ENCODE measurements around the gene SH3PXD2B. TPM values are rescaled to one million over a fixed set of nuclear protein-coding genes. Genes with fewer than 3 reads are reported as not detected.

Gene SH3PXD2B
- total and polyA plus RNA-seq, 2 of the 13 experiments (the other 11 are each of a cell fraction or from before 2014, with no cell fraction given), result 3.4 to 4.6 TPM

DNA sequence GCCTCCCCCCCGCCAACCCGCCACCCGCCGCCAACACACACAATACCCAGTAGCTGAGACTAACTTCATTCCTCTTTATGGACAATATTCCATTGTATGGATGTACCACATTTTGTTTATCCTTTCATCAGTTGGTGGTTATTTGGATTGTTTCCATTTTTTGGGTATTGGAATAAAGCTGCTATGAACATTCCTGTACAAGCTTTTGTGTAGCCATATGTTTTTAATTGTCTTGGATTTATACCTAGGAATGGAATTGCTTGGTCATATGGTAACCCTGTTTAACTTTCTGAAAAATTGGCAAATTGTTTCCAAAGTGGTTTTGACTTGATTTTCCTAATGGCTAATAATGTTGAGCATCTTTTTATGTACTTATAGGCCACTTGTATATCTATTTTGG is 165.9 kb downstream of the SH3PXD2B start:
- intact Hi-C loops (cut with micrococcal nuclease; ENCODE audit: unreplicated experiment) (no loop called here), in situ Hi-C loops (cut with HindIII; ENCODE audit: extremely low pct_ligation_motif_present, low pct_unique_long_range_greater_than_20kb) (loop anchor here (10.0 kb wide), 1 partner anchor 184 kb away; no protein-coding TSS in a partner anchor)
- ChIA-PET POLR2A (no interaction called here), CTCF (ENCODE audit: low intra/inter-chr PET ratio, low total read pairs) (interaction anchor here (0.6 kb wide), 1 partner anchor 8 kb away, joined by 3 read pairs; no protein-coding TSS in a partner anchor)
- H2AFZ ChIP-seq (ENCODE audit: low read length), result no peak overlapping the region
- BruUV-seq (replicated peaks), result no TSS peak
- ATAC-seq (no peak), FAIRE-seq (no peak), DNase-seq (ENCODE audit: low spot score) (no peak)
- peaks cover 30% of the 10 kb centered on the region for H3K4me1 ChIP-seq (ENCODE audit: insufficient read depth, low read length)
- H4K20me1 ChIP-seq (ENCODE audit: insufficient read depth, low read length), result no peaks in the 10 kb centered on the region
- 57% methylated on average over 4 of the region's 4 CpGs for WGBS (ENCODE audit: low lambda C conversion rate)
- no peaks in the 10 kb centered on the region for H3K36me3 ChIP-seq (replicated peaks in 1 of 2; ENCODE audit: control insufficient read depth in 1 of 2, insufficient read depth in 2 of 2, low read length in 2 of 2)
- H3K4me3 ChIP-seq (replicated peaks in 1 of 3; ENCODE audit: insufficient read depth in 1 of 3, low read depth in 2 of 3, low read length in 3 of 3), result no peak overlapping the region
- no peak overlapping the region for H3K9ac ChIP-seq (ENCODE audit: insufficient read depth, low read depth, low read length)
- H3K9me3 ChIP-seq (ENCODE audit: low read length), result no peaks in the 10 kb centered on the region
- no peak overlapping the region for H3K4me2 ChIP-seq (ENCODE audit: low read depth, low read length)
- H3K27ac ChIP-seq (ENCODE audit: extremely low read length, insufficient read depth, low read length), result no peak overlapping the region
- no peaks in the 10 kb centered on the region; a peak in 1 of 5 replicates for H3K27me3 ChIP-seq (ENCODE audit: control insufficient read depth in 1 of 2, insufficient read depth in 2 of 2, low read length in 2 of 2)
- no peaks in the 10 kb centered on the region for H3K79me2 ChIP-seq (ENCODE audit: insufficient read depth, low read length)
- no peak for TF ChIP-seq ZNF577 (CRISPR knock-in tag; IDR thresholded peaks at IDR 0.05; ENCODE audit: borderline replicate concordance, low read depth)
- TF ChIP-seq, protein P1, sequence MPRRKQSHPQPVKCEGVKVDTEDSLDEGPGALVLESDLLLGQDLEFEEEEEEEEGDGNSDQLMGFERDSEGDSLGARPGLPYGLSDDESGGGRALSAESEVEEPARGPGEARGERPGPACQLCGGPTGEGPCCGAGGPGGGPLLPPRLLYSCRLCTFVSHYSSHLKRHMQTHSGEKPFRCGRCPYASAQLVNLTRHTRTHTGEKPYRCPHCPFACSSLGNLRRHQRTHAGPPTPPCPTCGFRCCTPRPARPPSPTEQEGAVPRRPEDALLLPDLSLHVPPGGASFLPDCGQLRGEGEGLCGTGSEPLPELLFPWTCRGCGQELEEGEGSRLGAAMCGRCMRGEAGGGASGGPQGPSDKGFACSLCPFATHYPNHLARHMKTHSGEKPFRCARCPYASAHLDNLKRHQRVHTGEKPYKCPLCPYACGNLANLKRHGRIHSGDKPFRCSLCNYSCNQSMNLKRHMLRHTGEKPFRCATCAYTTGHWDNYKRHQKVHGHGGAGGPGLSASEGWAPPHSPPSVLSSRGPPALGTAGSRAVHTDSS (CRISPR knock-in tag; conservative IDR thresholded peaks at IDR 0.05), result no peak
- no peak for TF ChIP-seq RBAK (CRISPR knock-in tag; IDR thresholded peaks at IDR 0.05)
- no peak for TF ChIP-seq AGO2 (optimal IDR thresholded peaks at IDR 0.05; ENCODE audit: low read depth, low read length)
- TF ChIP-seq POLR2G (IDR thresholded peaks at IDR 0.05; ENCODE audit: low read depth, low read length), result no peak
- TF ChIP-seq KLF13 (CRISPR knock-in tag; IDR thresholded peaks at IDR 0.05), result no peak
- TF ChIP-seq ONECUT2 (CRISPR knock-in tag; IDR thresholded peaks at IDR 0.05), result no peak
- TF ChIP-seq ZNF274 (CRISPR knock-in tag; IDR thresholded peaks at IDR 0.05), result no peak
- TF ChIP-seq, protein P2, sequence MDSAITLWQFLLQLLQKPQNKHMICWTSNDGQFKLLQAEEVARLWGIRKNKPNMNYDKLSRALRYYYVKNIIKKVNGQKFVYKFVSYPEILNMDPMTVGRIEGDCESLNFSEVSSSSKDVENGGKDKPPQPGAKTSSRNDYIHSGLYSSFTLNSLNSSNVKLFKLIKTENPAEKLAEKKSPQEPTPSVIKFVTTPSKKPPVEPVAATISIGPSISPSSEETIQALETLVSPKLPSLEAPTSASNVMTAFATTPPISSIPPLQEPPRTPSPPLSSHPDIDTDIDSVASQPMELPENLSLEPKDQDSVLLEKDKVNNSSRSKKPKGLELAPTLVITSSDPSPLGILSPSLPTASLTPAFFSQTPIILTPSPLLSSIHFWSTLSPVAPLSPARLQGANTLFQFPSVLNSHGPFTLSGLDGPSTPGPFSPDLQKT (CRISPR knock-in tag; IDR thresholded peaks at IDR 0.05; ENCODE audit: borderline replicate concordance), result no peak
- TF ChIP-seq, protein P3, sequence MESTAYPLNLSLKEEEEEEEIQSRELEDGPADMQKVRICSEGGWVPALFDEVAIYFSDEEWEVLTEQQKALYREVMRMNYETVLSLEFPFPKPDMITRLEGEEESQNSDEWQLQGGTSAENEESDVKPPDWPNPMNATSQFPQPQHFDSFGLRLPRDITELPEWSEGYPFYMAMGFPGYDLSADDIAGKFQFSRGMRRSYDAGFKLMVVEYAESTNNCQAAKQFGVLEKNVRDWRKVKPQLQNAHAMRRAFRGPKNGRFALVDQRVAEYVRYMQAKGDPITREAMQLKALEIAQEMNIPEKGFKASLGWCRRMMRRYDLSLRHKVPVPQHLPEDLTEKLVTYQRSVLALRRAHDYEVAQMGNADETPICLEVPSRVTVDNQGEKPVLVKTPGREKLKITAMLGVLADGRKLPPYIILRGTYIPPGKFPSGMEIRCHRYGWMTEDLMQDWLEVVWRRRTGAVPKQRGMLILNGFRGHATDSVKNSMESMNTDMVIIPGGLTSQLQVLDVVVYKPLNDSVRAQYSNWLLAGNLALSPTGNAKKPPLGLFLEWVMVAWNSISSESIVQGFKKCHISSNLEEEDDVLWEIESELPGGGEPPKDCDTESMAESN (CRISPR knock-in tag; conservative IDR thresholded peaks at IDR 0.05), result no peak
- TF ChIP-seq, protein P4, sequence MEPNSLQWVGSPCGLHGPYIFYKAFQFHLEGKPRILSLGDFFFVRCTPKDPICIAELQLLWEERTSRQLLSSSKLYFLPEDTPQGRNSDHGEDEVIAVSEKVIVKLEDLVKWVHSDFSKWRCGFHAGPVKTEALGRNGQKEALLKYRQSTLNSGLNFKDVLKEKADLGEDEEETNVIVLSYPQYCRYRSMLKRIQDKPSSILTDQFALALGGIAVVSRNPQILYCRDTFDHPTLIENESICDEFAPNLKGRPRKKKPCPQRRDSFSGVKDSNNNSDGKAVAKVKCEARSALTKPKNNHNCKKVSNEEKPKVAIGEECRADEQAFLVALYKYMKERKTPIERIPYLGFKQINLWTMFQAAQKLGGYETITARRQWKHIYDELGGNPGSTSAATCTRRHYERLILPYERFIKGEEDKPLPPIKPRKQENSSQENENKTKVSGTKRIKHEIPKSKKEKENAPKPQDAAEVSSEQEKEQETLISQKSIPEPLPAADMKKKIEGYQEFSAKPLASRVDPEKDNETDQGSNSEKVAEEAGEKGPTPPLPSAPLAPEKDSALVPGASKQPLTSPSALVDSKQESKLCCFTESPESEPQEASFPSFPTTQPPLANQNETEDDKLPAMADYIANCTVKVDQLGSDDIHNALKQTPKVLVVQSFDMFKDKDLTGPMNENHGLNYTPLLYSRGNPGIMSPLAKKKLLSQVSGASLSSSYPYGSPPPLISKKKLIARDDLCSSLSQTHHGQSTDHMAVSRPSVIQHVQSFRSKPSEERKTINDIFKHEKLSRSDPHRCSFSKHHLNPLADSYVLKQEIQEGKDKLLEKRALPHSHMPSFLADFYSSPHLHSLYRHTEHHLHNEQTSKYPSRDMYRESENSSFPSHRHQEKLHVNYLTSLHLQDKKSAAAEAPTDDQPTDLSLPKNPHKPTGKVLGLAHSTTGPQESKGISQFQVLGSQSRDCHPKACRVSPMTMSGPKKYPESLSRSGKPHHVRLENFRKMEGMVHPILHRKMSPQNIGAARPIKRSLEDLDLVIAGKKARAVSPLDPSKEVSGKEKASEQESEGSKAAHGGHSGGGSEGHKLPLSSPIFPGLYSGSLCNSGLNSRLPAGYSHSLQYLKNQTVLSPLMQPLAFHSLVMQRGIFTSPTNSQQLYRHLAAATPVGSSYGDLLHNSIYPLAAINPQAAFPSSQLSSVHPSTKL (CRISPR knock-in tag; IDR thresholded peaks at IDR 0.05), result no peak
- TF ChIP-seq, protein P5, sequence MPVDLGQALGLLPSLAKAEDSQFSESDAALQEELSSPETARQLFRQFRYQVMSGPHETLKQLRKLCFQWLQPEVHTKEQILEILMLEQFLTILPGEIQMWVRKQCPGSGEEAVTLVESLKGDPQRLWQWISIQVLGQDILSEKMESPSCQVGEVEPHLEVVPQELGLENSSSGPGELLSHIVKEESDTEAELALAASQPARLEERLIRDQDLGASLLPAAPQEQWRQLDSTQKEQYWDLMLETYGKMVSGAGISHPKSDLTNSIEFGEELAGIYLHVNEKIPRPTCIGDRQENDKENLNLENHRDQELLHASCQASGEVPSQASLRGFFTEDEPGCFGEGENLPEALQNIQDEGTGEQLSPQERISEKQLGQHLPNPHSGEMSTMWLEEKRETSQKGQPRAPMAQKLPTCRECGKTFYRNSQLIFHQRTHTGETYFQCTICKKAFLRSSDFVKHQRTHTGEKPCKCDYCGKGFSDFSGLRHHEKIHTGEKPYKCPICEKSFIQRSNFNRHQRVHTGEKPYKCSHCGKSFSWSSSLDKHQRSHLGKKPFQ (CRISPR knock-in tag; IDR thresholded peaks at IDR 0.05; ENCODE audit: insufficient replicate concordance), result no peak
- TF ChIP-seq PAF1 (CRISPR knock-in tag; IDR thresholded peaks at IDR 0.05), result no peak
- no peak for TF ChIP-seq SP140L (CRISPR knock-in tag; IDR thresholded peaks at IDR 0.05; ENCODE audit: borderline replicate concordance)
- TF ChIP-seq HNRNPL (IDR thresholded peaks at IDR 0.05; ENCODE audit: low read depth, low read length), result no peak
